ENCODE measurements around the gene CHST5. TPM values are rescaled to one million over a fixed set of nuclear protein-coding genes. Genes with fewer than 3 reads are reported as not detected.

CHST5 gene
- total RNA-seq, 2 donors from 2014 or later = 0.26 to 1.1 TPM

DNA sequence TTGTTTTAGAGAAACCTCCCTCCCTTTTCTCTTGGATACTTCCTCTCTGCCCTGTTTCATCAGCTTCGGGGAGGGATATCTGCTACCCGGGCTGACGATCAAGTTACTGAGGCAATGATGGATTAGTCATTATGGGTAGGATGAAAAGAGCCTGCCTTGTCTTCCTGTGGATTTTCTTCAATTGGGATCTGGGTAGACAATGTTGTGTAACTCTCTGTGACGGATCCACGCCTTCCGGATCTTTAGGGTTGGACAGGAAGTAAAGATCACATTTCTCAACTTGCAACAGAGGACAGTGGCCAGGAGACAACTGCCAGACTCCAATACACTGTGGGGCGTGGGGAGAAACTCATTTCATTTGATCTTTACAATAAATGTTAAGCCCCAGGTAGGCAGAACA is 29.3 kb downstream of the CHST5 start:
- Mint-ChIP-seq H3K36me3 (ENCODE audit: low read depth) (no peaks in the 10 kb centered on the region), H3K4me3 (no peak overlapping the region), H3K27me3 (ENCODE audit: insufficient read depth) (peaks cover 59% of the 10 kb centered on the region), H3K4me1 (peaks cover 15% of the 10 kb centered on the region), H3K9me3 (no peaks in the 10 kb centered on the region), H3K27ac (no peak overlapping the region)
- Histone ChIP-seq H3K27me3 (ENCODE audit: control insufficient read depth, insufficient read depth, low read length, poor library complexity, severe bottlenecking) (peaks cover 32% of the 10 kb centered on the region), H3K27ac (ENCODE audit: low read depth, low read length) (no peak overlapping the region), H3K4me1 (ENCODE audit: control insufficient read depth, insufficient read depth, low read length) (no peaks in the 10 kb centered on the region), H3K4me3 (ENCODE audit: low read length) (no peak overlapping the region), H3K9me3 (ENCODE audit: control insufficient read depth, low read length) (no peaks in the 10 kb centered on the region), H3K9ac (ENCODE audit: extremely low read depth, low read length, poor library complexity, severe bottlenecking) (no peak overlapping the region), H3K36me3 (ENCODE audit: control insufficient read depth, insufficient read depth, low read length) (no peaks in the 10 kb centered on the region)
- WGBS, 2 experiments (ENCODE audit: insufficient coverage in 1 of 2, insufficient read length in 1 of 2) = 80 to 95% methylated on average over 3 to 7 of the region's 7 CpGs
- DNase-seq = no peak
- TF ChIP-seq, protein P1, sequence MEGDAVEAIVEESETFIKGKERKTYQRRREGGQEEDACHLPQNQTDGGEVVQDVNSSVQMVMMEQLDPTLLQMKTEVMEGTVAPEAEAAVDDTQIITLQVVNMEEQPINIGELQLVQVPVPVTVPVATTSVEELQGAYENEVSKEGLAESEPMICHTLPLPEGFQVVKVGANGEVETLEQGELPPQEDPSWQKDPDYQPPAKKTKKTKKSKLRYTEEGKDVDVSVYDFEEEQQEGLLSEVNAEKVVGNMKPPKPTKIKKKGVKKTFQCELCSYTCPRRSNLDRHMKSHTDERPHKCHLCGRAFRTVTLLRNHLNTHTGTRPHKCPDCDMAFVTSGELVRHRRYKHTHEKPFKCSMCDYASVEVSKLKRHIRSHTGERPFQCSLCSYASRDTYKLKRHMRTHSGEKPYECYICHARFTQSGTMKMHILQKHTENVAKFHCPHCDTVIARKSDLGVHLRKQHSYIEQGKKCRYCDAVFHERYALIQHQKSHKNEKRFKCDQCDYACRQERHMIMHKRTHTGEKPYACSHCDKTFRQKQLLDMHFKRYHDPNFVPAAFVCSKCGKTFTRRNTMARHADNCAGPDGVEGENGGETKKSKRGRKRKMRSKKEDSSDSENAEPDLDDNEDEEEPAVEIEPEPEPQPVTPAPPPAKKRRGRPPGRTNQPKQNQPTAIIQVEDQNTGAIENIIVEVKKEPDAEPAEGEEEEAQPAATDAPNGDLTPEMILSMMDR (conservative IDR thresholded peaks at IDR 0.05) = no peak

GRCh38 chr16:75506107-75506506 is 29.8 kb downstream of the CHST5 start:
- H3K4me1 ChIP-seq (ENCODE audit: control insufficient read depth, insufficient read depth, low read length) = no peaks in the 10 kb centered on the region
- no peaks in the 10 kb centered on the region for H3K36me3 ChIP-seq (ENCODE audit: control insufficient read depth, insufficient read depth, low read length)
- H3K4me3 ChIP-seq (ENCODE audit: low read length) = no peak overlapping the region
- H3K36me3 Mint-ChIP-seq (ENCODE audit: low read depth) = no peaks in the 10 kb centered on the region
- WGBS, 2 experiments (ENCODE audit: insufficient coverage in 1 of 2, insufficient read length in 1 of 2) = 96 to 99% methylated on average over 3 of the region's 3 CpGs
- H3K4me1 Mint-ChIP-seq = peaks cover 15% of the 10 kb centered on the region
- peaks cover 59% of the 10 kb centered on the region for H3K27me3 Mint-ChIP-seq (ENCODE audit: insufficient read depth)
- no peak overlapping the region for H3K27ac ChIP-seq (ENCODE audit: low read depth, low read length)
- H3K27me3 ChIP-seq (ENCODE audit: control insufficient read depth, insufficient read depth, low read length, poor library complexity, severe bottlenecking) = peaks cover 32% of the 10 kb centered on the region
- H3K9ac ChIP-seq (ENCODE audit: extremely low read depth, low read length, poor library complexity, severe bottlenecking) = no peak overlapping the region
- no peaks in the 10 kb centered on the region for H3K9me3 Mint-ChIP-seq
- H3K4me3 Mint-ChIP-seq = no peak overlapping the region
- TF ChIP-seq, protein P1 (conservative IDR thresholded peaks at IDR 0.05) = no peak
- no peaks in the 10 kb centered on the region for H3K9me3 ChIP-seq (ENCODE audit: control insufficient read depth, low read length)
- no peak for DNase-seq
- no peak overlapping the region for H3K27ac Mint-ChIP-seq

DNA sequence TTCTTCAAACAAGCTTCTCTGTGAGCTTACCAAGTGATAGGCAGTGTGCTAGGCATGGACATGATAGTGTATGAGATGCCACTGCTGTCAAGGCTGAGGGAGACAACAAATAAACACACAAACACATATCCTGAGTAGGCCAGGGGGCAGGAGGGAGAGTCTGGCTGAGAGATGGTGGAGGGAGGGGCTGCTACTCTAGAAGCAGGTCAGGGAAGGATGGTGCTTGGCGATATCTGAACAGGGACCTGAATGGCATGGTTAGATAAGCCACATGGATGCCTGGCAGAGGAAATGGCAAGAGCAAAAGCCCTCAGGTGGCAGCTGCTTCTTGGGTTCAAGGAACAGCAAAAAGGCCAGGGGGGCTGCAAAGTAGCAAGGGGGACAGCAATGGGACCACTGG is 32.1 kb downstream of the CHST5 start:
- no peak overlapping the region for H3K4me3 ChIP-seq (ENCODE audit: low read length)
- 78 to 91% methylated on average over 1 of the region's 1 CpG for WGBS, 2 experiments (ENCODE audit: insufficient coverage in 1 of 2, insufficient read length in 1 of 2)
- H3K27me3 ChIP-seq (ENCODE audit: control insufficient read depth, insufficient read depth, low read length, poor library complexity, severe bottlenecking) = peaks cover 32% of the 10 kb centered on the region
- H3K27ac Mint-ChIP-seq = no peak overlapping the region
- H3K4me1 ChIP-seq (ENCODE audit: control insufficient read depth, insufficient read depth, low read length) = no peaks in the 10 kb centered on the region
- H3K9ac ChIP-seq (ENCODE audit: extremely low read depth, low read length, poor library complexity, severe bottlenecking) = no peak overlapping the region
- no peaks in the 10 kb centered on the region for H3K9me3 ChIP-seq (ENCODE audit: control insufficient read depth, low read length)
- TF ChIP-seq, protein P1 (conservative IDR thresholded peaks at IDR 0.05) = no peak
- H3K36me3 Mint-ChIP-seq (ENCODE audit: low read depth) = no peaks in the 10 kb centered on the region
- no peak overlapping the region for H3K4me3 Mint-ChIP-seq
- H3K27me3 Mint-ChIP-seq (ENCODE audit: insufficient read depth) = peaks cover 49% of the 10 kb centered on the region
- DNase-seq = no peak
- H3K4me1 Mint-ChIP-seq = peaks cover 15% of the 10 kb centered on the region
- no peaks in the 10 kb centered on the region for H3K36me3 ChIP-seq (ENCODE audit: control insufficient read depth, insufficient read depth, low read length)
- H3K27ac ChIP-seq (ENCODE audit: low read depth, low read length) = no peak overlapping the region
- no peaks in the 10 kb centered on the region for H3K9me3 Mint-ChIP-seq

All from endodermal cell (in vitro differentiated cells).